ENCODE results near the gene TET1.
"Not testable (repeated sequence)": the region's sequence is repeated elsewhere in the genome, so short reads cannot be mapped to it uniquely, and the experiment has no call there.

The TET1 gene

GRCh38 chr10:68617691-68618090 is 57.6 kb downstream of the TET1 start:
- DNase-seq (ENCODE audit: extremely low spot score); CTCF ChIA-PET; POLR2A ChIA-PET: not testable (repeated sequence)
- TF ChIP-seq ZNF384 (IDR thresholded peaks at IDR 0.05) = peak; percentile 73

GRCh38 chr10:68618234-68618633 is 58.1 kb downstream of the TET1 start:
- no peak for DNase-seq (ENCODE audit: extremely low spot score)
- TF ChIP-seq SP1 (IDR thresholded peaks at IDR 0.05) (no peak), TARDBP (IDR thresholded peaks at IDR 0.05) (no peak), FOXK2 (IDR thresholded peaks at IDR 0.05) (no peak), BHLHE40 (IDR thresholded peaks at IDR 0.05; ENCODE audit: borderline replicate concordance) (no peak), PKNOX1 (IDR thresholded peaks at IDR 0.05) (no peak), L3MBTL2 (conservative IDR thresholded peaks at IDR 0.05) (no peak), LEF1 (IDR thresholded peaks at IDR 0.05; ENCODE audit: borderline replicate concordance) (no peak), CTBP1 (IDR thresholded peaks at IDR 0.05; ENCODE audit: borderline replicate concordance) (no peak), ARNT (IDR thresholded peaks at IDR 0.05) (no peak), ELF4 (IDR thresholded peaks at IDR 0.05) (no peak), FOXA1 (IDR thresholded peaks at IDR 0.05) (no peak), SUZ12 (IDR thresholded peaks at IDR 0.05) (no peak), FOXM1 (IDR thresholded peaks at IDR 0.05; ENCODE audit: borderline replicate concordance) (no peak), HDGF (IDR thresholded peaks at IDR 0.05; ENCODE audit: borderline replicate concordance) (no peak), NFRKB (IDR thresholded peaks at IDR 0.05) (no peak)
- ChIA-PET POLR2A (no interaction called here), CTCF (no interaction called here)

GRCh38 chr10:68619595-68619994 is 59.5 kb downstream of the TET1 start:
- TF ChIP-seq HDGF (IDR thresholded peaks at IDR 0.05; ENCODE audit: borderline replicate concordance) (no peak), CTBP1 (IDR thresholded peaks at IDR 0.05; ENCODE audit: borderline replicate concordance) (no peak), TARDBP (IDR thresholded peaks at IDR 0.05) (no peak), NFRKB (IDR thresholded peaks at IDR 0.05) (no peak), ZNF384 (IDR thresholded peaks at IDR 0.05) (no peak)
- ChIA-PET CTCF (no interaction called here), POLR2A (no interaction called here)
- DNase-seq (ENCODE audit: extremely low spot score) = no peak

- ChIA-PET POLR2A (no interaction called here), CTCF (no interaction called here)
- TF ChIP-seq SUZ12 (IDR thresholded peaks at IDR 0.05) = no peak
- TF ChIP-seq NFRKB (IDR thresholded peaks at IDR 0.05) = no peak
- no peak for TF ChIP-seq L3MBTL2 (conservative IDR thresholded peaks at IDR 0.05)
- TF ChIP-seq CTBP1 (IDR thresholded peaks at IDR 0.05; ENCODE audit: borderline replicate concordance) = no peak
- no peak for TF ChIP-seq FOXM1 (IDR thresholded peaks at IDR 0.05; ENCODE audit: borderline replicate concordance)
- no peak for TF ChIP-seq SP1 (IDR thresholded peaks at IDR 0.05)
- TF ChIP-seq BHLHE40 (IDR thresholded peaks at IDR 0.05; ENCODE audit: borderline replicate concordance) = no peak
- TF ChIP-seq FOXA1 (IDR thresholded peaks at IDR 0.05) = no peak
- no peak for TF ChIP-seq ZNF384 (IDR thresholded peaks at IDR 0.05)
- TF ChIP-seq ELF4 (IDR thresholded peaks at IDR 0.05) = no peak
- TF ChIP-seq TARDBP (IDR thresholded peaks at IDR 0.05) = no peak
- no peak for TF ChIP-seq ARNT (IDR thresholded peaks at IDR 0.05)
- TF ChIP-seq FOXK2 (IDR thresholded peaks at IDR 0.05) = no peak
- DNase-seq (ENCODE audit: extremely low spot score) = no peak
Measured at GRCh38 chr10:68625316-68625921, 65.3 kb downstream of the TET1 start.

GRCh38 chr10:68628576-68629127 is 68.5 kb downstream of the TET1 start:
- ChIA-PET CTCF (no interaction called here), POLR2A (no interaction called here)
- no peak for TF ChIP-seq LEF1 (IDR thresholded peaks at IDR 0.05; ENCODE audit: borderline replicate concordance)
- TF ChIP-seq ZNF384 (IDR thresholded peaks at IDR 0.05) = no peak
- TF ChIP-seq FOXK2 (IDR thresholded peaks at IDR 0.05) = no peak
- no peak for TF ChIP-seq ARNT (IDR thresholded peaks at IDR 0.05)
- TF ChIP-seq HDGF (IDR thresholded peaks at IDR 0.05; ENCODE audit: borderline replicate concordance) = no peak
- TF ChIP-seq SUZ12 (IDR thresholded peaks at IDR 0.05) = no peak
- no peak for TF ChIP-seq SP1 (IDR thresholded peaks at IDR 0.05)
- TF ChIP-seq L3MBTL2 (conservative IDR thresholded peaks at IDR 0.05) = no peak
- TF ChIP-seq FOXM1 (IDR thresholded peaks at IDR 0.05; ENCODE audit: borderline replicate concordance) = no peak
- no peak for TF ChIP-seq NFRKB (IDR thresholded peaks at IDR 0.05)
- TF ChIP-seq FOXA1 (IDR thresholded peaks at IDR 0.05) = no peak
- TF ChIP-seq CTBP1 (IDR thresholded peaks at IDR 0.05; ENCODE audit: borderline replicate concordance) = no peak
- TF ChIP-seq PKNOX1 (IDR thresholded peaks at IDR 0.05) = no peak
- TF ChIP-seq ELF4 (IDR thresholded peaks at IDR 0.05) = no peak
- TF ChIP-seq BHLHE40 (IDR thresholded peaks at IDR 0.05; ENCODE audit: borderline replicate concordance) = no peak
- no peak for TF ChIP-seq TARDBP (IDR thresholded peaks at IDR 0.05)
- no peak for DNase-seq (ENCODE audit: extremely low spot score)

GRCh38 chr10:68632271-68632560 is 72.1 kb downstream of the TET1 start:
- POLR2A ChIA-PET; DNase-seq (ENCODE audit: extremely low spot score): not testable (repeated sequence)
- CTCF ChIA-PET = interaction anchor here (1.0 kb wide), 1 partner anchor 11 kb away, joined by 3 read pairs; no protein-coding TSS in a partner anchor

- no peak for DNase-seq (ENCODE audit: extremely low spot score)
- ChIA-PET POLR2A (no interaction called here), CTCF (interaction anchor here (1.0 kb wide), 1 partner anchor 10 kb away, joined by 3 read pairs; no protein-coding TSS in a partner anchor)
- TF ChIP-seq BHLHE40 (IDR thresholded peaks at IDR 0.05; ENCODE audit: borderline replicate concordance) = no peak
- no peak for TF ChIP-seq LEF1 (IDR thresholded peaks at IDR 0.05; ENCODE audit: borderline replicate concordance)
- TF ChIP-seq NFRKB (IDR thresholded peaks at IDR 0.05) = no peak
- TF ChIP-seq SP1 (IDR thresholded peaks at IDR 0.05) = no peak
- no peak for TF ChIP-seq CTBP1 (IDR thresholded peaks at IDR 0.05; ENCODE audit: borderline replicate concordance)
- TF ChIP-seq FOXA1 (IDR thresholded peaks at IDR 0.05) = no peak
- no peak for TF ChIP-seq TARDBP (IDR thresholded peaks at IDR 0.05)
- no peak for TF ChIP-seq ELF4 (IDR thresholded peaks at IDR 0.05)
- no peak for TF ChIP-seq PKNOX1 (IDR thresholded peaks at IDR 0.05)
- no peak for TF ChIP-seq ARNT (IDR thresholded peaks at IDR 0.05)
- TF ChIP-seq L3MBTL2 (conservative IDR thresholded peaks at IDR 0.05) = no peak
- no peak for TF ChIP-seq SUZ12 (IDR thresholded peaks at IDR 0.05)
- TF ChIP-seq FOXM1 (IDR thresholded peaks at IDR 0.05; ENCODE audit: borderline replicate concordance) = no peak
- no peak for TF ChIP-seq HDGF (IDR thresholded peaks at IDR 0.05; ENCODE audit: borderline replicate concordance)
- no peak for TF ChIP-seq ZNF384 (IDR thresholded peaks at IDR 0.05)
- TF ChIP-seq FOXK2 (IDR thresholded peaks at IDR 0.05) = no peak
Measured at GRCh38 chr10:68633281-68633680, 73.1 kb downstream of the TET1 start.

All from HEK293T (cell line).